Gastrocnemius medialis (tissue), 4 donors: ENCODE measurements around the gene ZNF484. TPM values are rescaled to one million over a fixed set of nuclear protein-coding genes. Genes with fewer than 3 reads are reported as not detected.
"Not testable (repeated sequence)": the region's sequence is repeated elsewhere in the genome, so short reads cannot be mapped to it uniquely, and the experiment has no call there.

Experiments used
- ATAC-seq, 2 donors: fragments of 150-250 bp; one replicate each; pipeline ENCODE4 v1.9.1; 2016
- DNase-seq, 2 donors: peaks; one replicate each; pipeline ENCODE4 v3.0.0-alpha.2; 2019
- H3K27ac ChIP-seq, 4 donors: fragments of 200-600 bp; sonication (generic); 1 replicate in 1 of 4; 2 replicates in 3 of 4; pipeline ENCODE4 v1.5.1; 2016 to 2018; ENCODE audit warnings: mild to moderate bottlenecking in 2 of 4, moderate library complexity in 1 of 4
- H3K27me3 ChIP-seq, 3 donors: fragments of 200-600 bp; sonication (generic) in 2 of 3; 1 replicate in 1 of 3; 2 replicates in 2 of 3; pipeline versions ENCODE4 v1.5.1 to v1.6.0; 2016 to 2019; ENCODE audit warnings: mild to moderate bottlenecking in 1 of 3, moderate library complexity in 1 of 3
- H3K36me3 ChIP-seq, 2 donors: fragments of 200-600 bp; sonication (generic) in 1 of 2; one replicate each; pipeline ENCODE4 v1.5.1; 2017 to 2018
- H3K4me1 ChIP-seq, 2 donors: fragments of 200-600 bp; sonication (generic) in 1 of 2; one replicate each; pipeline ENCODE4 v1.5.1; 2016 to 2017; ENCODE audit warnings: mild to moderate bottlenecking in 2 of 2
- H3K4me3 ChIP-seq, 4 donors: fragments of 200-600 bp; sonication (generic) in 3 of 4; 1 replicate in 1 of 4; 2 replicates in 3 of 4; pipeline ENCODE4 v1.5.1; 2016 to 2019; ENCODE audit warnings: mild to moderate bottlenecking in 2 of 4
- H3K9me3 ChIP-seq, 3 donors: fragments of 200-600 bp; sonication (generic) in 2 of 3; 1 replicate in 1 of 3; 2 replicates in 2 of 3; pipeline ENCODE4 v1.5.1; 2016 to 2019
- CTCF ChIP-seq, 5 experiments: fragments of 450-650 bp in 3 of 5; fragments of 200-600 bp in 2 of 5; sonication (generic) in 2 of 5; IDR thresholded peaks in 4 of 5; conservative IDR thresholded peaks in 1 of 5; 1 replicate in 4 of 5; 2 replicates in 1 of 5; pipeline ENCODE4 v1.5.1; 2016 to 2019; ENCODE audit warnings: antibody characterized with exemption in 5 of 5, mild to moderate bottlenecking in 3 of 5, moderate library complexity in 3 of 5
- POLR2A ChIP-seq, 2 donors: fragments of 450-650 bp; IDR thresholded peaks; one replicate each; pipeline ENCODE4 v1.6.1; 2017; ENCODE audit warnings: antibody characterized with exemption in 2 of 2, mild to moderate bottlenecking in 2 of 2, moderate library complexity in 2 of 2
- in situ Hi-C, 4 donors: fragments of 200-750 bp; cut with MboI; loops; one replicate each; pipeline versions ENCODE4 v1.15.0 to v1.8.0; 2017; ENCODE audit warnings: low sequenced_read_pairs in 4 of 4
- intact Hi-C: fragments of 100-400 bp; cut with DNase I; formaldehyde crosslinking; loops from one replicate; pipeline ENCODE4 v1.15.1; 2023; ENCODE audit warnings: low total_unique reads
- total RNA-seq, 4 donors: library from RNA; depleted of rRNA; stranded (reverse); fragments of >200 nt; gene quantifications; one replicate each; pipeline versions ENCODE4 v1.1.0 to v1.2.3, GENCODE V29; 2016

The ZNF484 gene
- total RNA-seq, 4 donors from 2014 or later: 2.8 to 7.3 (median 4.1) TPM

DNA sequence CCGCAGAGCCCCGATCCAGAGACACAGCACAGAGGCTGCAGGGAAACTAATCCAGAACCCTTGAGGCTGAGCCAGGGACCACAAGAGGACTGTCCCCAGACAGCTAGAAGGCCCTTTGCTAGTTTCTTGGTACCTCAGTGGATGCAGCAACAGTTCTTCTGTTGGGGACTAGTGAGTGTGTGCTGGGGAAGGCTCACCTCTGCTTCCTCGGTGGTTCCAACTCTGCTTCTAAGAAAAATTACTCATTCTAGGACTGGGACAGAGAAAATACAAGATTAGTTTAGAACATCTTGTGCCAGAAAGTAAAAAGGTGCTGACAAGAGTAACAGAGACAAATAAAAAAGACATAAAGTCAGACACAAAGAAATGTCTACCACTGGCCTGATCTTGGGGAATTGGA lies 19.5 kb upstream of the ZNF484 start:
- intact Hi-C loops: no loop called here
- ATAC-seq (no peak), DNase-seq (no peak)
- no peak for TF ChIP-seq CTCF (IDR thresholded peaks at IDR 0.05 in 4 of 5, conservative IDR thresholded peaks at IDR 0.05 in 1 of 5)
- no peak for TF ChIP-seq POLR2A (IDR thresholded peaks at IDR 0.05)
- Histone ChIP-seq H3K4me3 (no peak overlapping the region), H3K27me3 (no peaks in the 10 kb centered on the region), H3K4me1 (no peaks in the 10 kb centered on the region), H3K9me3 (no peaks in the 10 kb centered on the region), H3K27ac (no peak overlapping the region), H3K36me3 (no peaks in the 10 kb centered on the region)
- in situ Hi-C loops: no loop called here

DNA sequence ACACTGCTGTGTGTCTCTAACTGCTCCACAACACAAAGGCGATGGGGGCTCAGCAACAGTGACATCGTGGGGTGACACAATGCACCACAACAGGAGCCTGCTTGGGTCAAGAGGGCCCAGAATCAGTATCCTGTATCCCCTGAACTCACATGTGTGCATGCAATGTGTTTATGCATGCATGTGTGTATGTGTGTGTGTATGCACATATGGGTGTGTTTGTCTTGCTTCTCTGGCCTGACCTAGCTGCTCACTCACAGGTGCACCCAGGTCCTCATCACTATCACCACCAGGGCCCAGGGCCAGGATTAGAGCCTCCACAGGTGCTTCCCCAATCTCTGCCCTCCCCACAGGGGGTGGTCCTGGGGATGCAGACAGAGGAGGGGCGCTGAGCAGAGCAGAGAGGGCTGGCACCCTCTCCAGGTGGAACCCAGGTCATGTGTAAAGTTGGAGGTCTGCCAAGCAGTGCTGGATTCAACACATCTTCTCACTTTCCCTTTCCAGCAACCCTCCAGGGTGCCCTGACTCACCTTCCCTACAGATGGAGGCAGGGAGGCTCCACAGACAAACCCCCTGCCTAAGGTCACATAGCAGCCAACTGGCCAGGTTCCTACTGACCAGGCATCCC lies 18.1 kb upstream of the ZNF484 start:
- TF ChIP-seq CTCF (IDR thresholded peaks at IDR 0.05 in 4 of 5, conservative IDR thresholded peaks at IDR 0.05 in 1 of 5): no peak
- no peak for TF ChIP-seq POLR2A (IDR thresholded peaks at IDR 0.05)
- in situ Hi-C loops: no loop called here
- ATAC-seq: no peak

GRCh38 chr9:92894711-92895362 lies 17.0 kb upstream of the ZNF484 start:
- in situ Hi-C loops (no loop called here), intact Hi-C loops (no loop called here)
- no peak overlapping the region for H3K27ac ChIP-seq
- no peaks in the 10 kb centered on the region for H3K36me3 ChIP-seq
- DNase-seq: no peak
- no peaks in the 10 kb centered on the region for H3K9me3 ChIP-seq
- no peak overlapping the region for H3K4me3 ChIP-seq
- TF ChIP-seq POLR2A (IDR thresholded peaks at IDR 0.05) (no peak), CTCF (IDR thresholded peaks at IDR 0.05 in 4 of 5, conservative IDR thresholded peaks at IDR 0.05 in 1 of 5) (no peak)
- no peak for ATAC-seq
- H3K27me3 ChIP-seq: no peaks in the 10 kb centered on the region
- H3K4me1 ChIP-seq: no peaks in the 10 kb centered on the region

More for the DNA sequence above, 18.1 kb upstream of the ZNF484 start:
- Histone ChIP-seq H3K4me1 (no peaks in the 10 kb centered on the region), H3K4me3 (no peak overlapping the region), H3K27me3 (no peaks in the 10 kb centered on the region), H3K9me3 (no peaks in the 10 kb centered on the region), H3K36me3 (no peaks in the 10 kb centered on the region), H3K27ac (no peak overlapping the region)
- no peak for DNase-seq
- intact Hi-C loops: no loop called here

DNA sequence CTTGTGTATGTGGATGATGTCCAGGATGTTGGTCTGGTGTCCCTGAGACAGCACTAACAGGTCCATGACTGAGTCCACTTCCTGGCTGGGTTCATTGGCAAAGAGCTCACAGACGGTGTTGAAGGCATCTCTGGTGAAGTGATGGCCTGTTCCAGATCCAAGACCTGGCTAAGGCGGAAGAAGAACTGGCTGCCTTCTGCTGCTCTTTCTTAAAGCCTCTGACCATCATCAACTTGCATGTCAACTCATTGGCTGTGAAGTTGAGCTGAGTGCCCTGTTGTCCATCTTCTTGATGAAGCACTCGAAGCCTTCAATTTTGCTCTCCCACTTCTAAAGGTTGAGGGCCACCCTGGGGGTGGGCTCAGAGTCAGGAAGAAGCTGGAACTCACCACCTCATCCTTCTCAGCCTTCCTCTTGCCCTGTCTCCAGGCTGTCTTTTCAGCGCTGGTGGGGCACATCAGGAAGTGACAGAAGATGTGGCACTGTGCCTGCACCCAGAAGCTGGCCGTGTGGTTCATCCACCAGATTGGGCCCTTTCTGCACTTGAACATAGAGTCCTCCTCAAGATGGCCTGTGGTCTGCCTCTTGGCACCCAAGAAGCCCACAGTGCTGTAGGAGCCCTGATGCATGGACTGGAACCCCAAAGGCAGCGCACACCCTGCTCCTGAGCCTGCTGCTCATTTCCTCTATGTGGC lies 16.2 kb upstream of the ZNF484 start:
- H3K36me3 ChIP-seq, in situ Hi-C loops, H3K4me1 ChIP-seq, H3K9me3 ChIP-seq, ATAC-seq, H3K27me3 ChIP-seq, H3K4me3 ChIP-seq, intact Hi-C loops, DNase-seq, H3K27ac ChIP-seq: not testable (repeated sequence)

GRCh38 chr9:92892276-92892675 lies 14.4 kb upstream of the ZNF484 start:
- ATAC-seq, DNase-seq, H3K36me3 ChIP-seq, intact Hi-C loops, H3K4me3 ChIP-seq, H3K27ac ChIP-seq, H3K9me3 ChIP-seq, H3K4me1 ChIP-seq, H3K27me3 ChIP-seq, in situ Hi-C loops: not testable (repeated sequence)
